Mesendoderm (in vitro differentiated cells): Measurements from ENCODE around the gene GPR158.

Experiments
- DNase-seq: peaks from one replicate; pipeline ENCODE4 v3.0.0; 2013
- H2AK5ac ChIP-seq: 2 replicates; pipeline ENCODE4 v1.6.1; 2013; ENCODE audit warnings: low read length, inconsistent platforms
- H2BK120ac ChIP-seq: 2 replicates; pipeline ENCODE4 v1.6.1; 2013; ENCODE audit warnings: low read depth, mild to moderate bottlenecking, low read length, moderate library complexity, mixed read lengths
- H2BK15ac ChIP-seq: replicated peaks from 2 replicates; pipeline ENCODE4 v1.6.1; 2013; ENCODE audit warnings: low read depth, mild to moderate bottlenecking, moderate library complexity
- H2BK5ac ChIP-seq: 2 replicates; pipeline ENCODE4 v1.6.1; 2013; ENCODE audit warnings: low read length, inconsistent platforms
- H3K18ac ChIP-seq: 2 replicates; pipeline ENCODE4 v1.6.1; 2013; ENCODE audit warnings: mild to moderate bottlenecking, low read length, mixed read lengths
- H3K23ac ChIP-seq: one replicate; pipeline ENCODE4 v1.6.1; 2013; ENCODE audit warnings: low read length
- H3K27ac ChIP-seq: 2 replicates; pipeline ENCODE4 v1.5.1; 2013; ENCODE audit warnings: low read depth, mild to moderate bottlenecking, inconsistent platforms, low read length, moderate library complexity
- H3K27me3 ChIP-seq: 2 replicates; pipeline ENCODE4 v1.6.1; 2013; ENCODE audit warnings: low read length, control low read depth, mild to moderate bottlenecking, inconsistent platforms; ENCODE audit not compliant: insufficient read depth, poor library complexity
- H3K36me3 ChIP-seq: 2 replicates; pipeline ENCODE4 v1.6.1; 2013; ENCODE audit warnings: low read length, inconsistent platforms; ENCODE audit not compliant: control insufficient read depth, insufficient read depth
- H3K4ac ChIP-seq: one replicate; pipeline ENCODE4 v1.6.1; 2013; ENCODE audit warnings: low read depth, mild to moderate bottlenecking, low read length, moderate library complexity
- H3K4me1 ChIP-seq: 2 replicates; pipeline ENCODE4 v1.6.1; 2013; ENCODE audit warnings: low read depth, low read length, inconsistent platforms; ENCODE audit not compliant: control insufficient read depth
- H3K4me2 ChIP-seq: 2 replicates; pipeline ENCODE4 v1.6.1; 2013; ENCODE audit warnings: low read length
- H3K4me3 ChIP-seq: 2 replicates; pipeline ENCODE4 v1.5.1; 2013; ENCODE audit warnings: mild to moderate bottlenecking, low read length
- H3K56ac ChIP-seq: one replicate; pipeline ENCODE4 v1.6.1; 2013; ENCODE audit warnings: low read length
- H3K79me1 ChIP-seq: 2 replicates; pipeline ENCODE4 v1.6.1; 2013; ENCODE audit warnings: low read length, inconsistent platforms
- H3K79me2 ChIP-seq: 2 replicates; pipeline ENCODE4 v1.6.1; 2013; ENCODE audit warnings: mild to moderate bottlenecking, low read length; ENCODE audit not compliant: control insufficient read depth, insufficient read depth
- H3K9ac ChIP-seq: 2 replicates; pipeline ENCODE4 v1.6.1; 2013; ENCODE audit warnings: low read length, inconsistent platforms
- H4K5ac ChIP-seq: one replicate; pipeline ENCODE4 v1.6.1; 2013; ENCODE audit warnings: low read length
- H4K8ac ChIP-seq: one replicate; pipeline ENCODE4 v1.6.1; 2013; ENCODE audit warnings: low read depth, mild to moderate bottlenecking, control low read depth, low read length, moderate library complexity
- WGBS: extraction: QIAGEN DNeasy Blood & Tissue Kit; methylation state at CpG from one replicate; pipeline ENCODE4 v1.1.7; 2013; ENCODE audit warnings: low lambda C conversion rate, missing lambda C conversion rate; ENCODE audit not compliant: insufficient coverage; ENCODE audit errors: extremely low coverage; 5-methylcytosine and 5-hydroxymethylcytosine counted together

GPR158 gene

DNA sequence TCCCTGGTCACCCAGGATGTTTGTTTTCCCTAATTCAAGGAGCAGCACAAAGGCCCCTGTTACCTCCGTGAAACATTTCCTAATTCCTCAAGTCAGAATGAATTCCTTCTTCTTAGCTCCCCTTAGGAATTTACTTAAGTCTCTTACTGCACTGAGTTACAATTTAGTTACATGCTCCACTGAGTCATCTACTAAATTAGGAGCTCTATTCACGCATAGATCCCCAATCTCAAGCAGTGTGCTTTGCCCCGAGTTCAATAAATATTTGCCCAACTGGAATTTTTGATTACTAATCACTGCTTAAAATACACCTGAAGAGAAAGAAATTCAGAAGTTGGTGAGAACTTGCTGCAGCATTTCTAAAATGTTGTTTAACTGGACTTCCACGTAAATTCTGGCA is 429.8 kb downstream of the GPR158 start:
- peak; percentile 63 for DNase-seq
- Histone ChIP-seq H3K27me3 (no peaks in the 10 kb centered on the region), H2BK120ac (no peak overlapping the region)

DNA sequence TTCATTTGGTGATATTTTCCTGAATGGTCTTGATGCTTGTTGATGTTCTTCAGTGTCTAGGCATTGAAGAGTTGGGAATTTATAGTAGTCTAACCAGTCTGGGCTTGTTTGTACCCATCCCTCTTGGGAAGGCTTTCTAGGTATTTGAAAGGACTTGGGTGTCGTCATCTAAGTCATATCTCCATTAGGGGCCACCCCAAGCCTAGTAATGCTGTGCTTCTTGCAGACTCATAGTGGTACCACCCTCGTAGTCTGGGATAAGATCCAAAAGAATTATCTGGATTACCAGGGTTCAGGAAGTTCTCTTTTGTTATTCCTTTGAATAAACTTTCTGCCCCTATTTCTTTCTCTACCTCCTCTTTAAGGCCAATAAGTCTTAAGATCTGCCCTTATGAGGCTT is 439.9 kb downstream of the GPR158 start:
- H3K18ac ChIP-seq, result no peak overlapping the region
- H3K4ac ChIP-seq, result no peak overlapping the region
- H3K27me3 ChIP-seq, result no peaks in the 10 kb centered on the region
- no peaks in the 10 kb centered on the region for H3K4me1 ChIP-seq
- H3K23ac ChIP-seq, result no peak overlapping the region
- no peak overlapping the region for H3K9ac ChIP-seq
- no peak overlapping the region for H2AK5ac ChIP-seq
- H4K5ac ChIP-seq, result no peak overlapping the region
- H3K79me1 ChIP-seq, result no peaks in the 10 kb centered on the region
- no peaks in the 10 kb centered on the region for H3K36me3 ChIP-seq
- no peak overlapping the region for H3K27ac ChIP-seq
- DNase-seq, result no peak
- no peak overlapping the region for H3K4me2 ChIP-seq
- no peaks in the 10 kb centered on the region for H3K79me2 ChIP-seq
- no CpG with 5 or more reads among the region's 2 CpGs for WGBS
- no peak overlapping the region for H2BK15ac ChIP-seq
- H3K4me3 ChIP-seq, result no peak overlapping the region
- H3K56ac ChIP-seq, result no peak overlapping the region
- H4K8ac ChIP-seq, result no peak overlapping the region
- no peak overlapping the region for H2BK5ac ChIP-seq
- no peak overlapping the region for H2BK120ac ChIP-seq

More for the DNA sequence above, 429.8 kb downstream of the GPR158 start:
- H3K79me1 ChIP-seq, result no peaks in the 10 kb centered on the region
- H3K4me1 ChIP-seq, result no peaks in the 10 kb centered on the region
- H4K8ac ChIP-seq, result no peak overlapping the region
- H3K4ac ChIP-seq, result no peak overlapping the region
- no peak overlapping the region for H2BK5ac ChIP-seq
- no peak overlapping the region for H4K5ac ChIP-seq
- H3K18ac ChIP-seq, result no peak overlapping the region
- no peak overlapping the region for H2AK5ac ChIP-seq
- H3K36me3 ChIP-seq, result no peaks in the 10 kb centered on the region
- H3K56ac ChIP-seq, result no peak overlapping the region
- no peak overlapping the region for H3K4me3 ChIP-seq
- no peak overlapping the region for H3K9ac ChIP-seq
- no peak overlapping the region for H3K23ac ChIP-seq
- H2BK15ac ChIP-seq, result no peak overlapping the region
- no peak overlapping the region for H3K27ac ChIP-seq
- no peak overlapping the region for H3K4me2 ChIP-seq
- WGBS, result no CpG with 5 or more reads among the region's 4 CpGs
- H3K79me2 ChIP-seq, result no peaks in the 10 kb centered on the region

DNA sequence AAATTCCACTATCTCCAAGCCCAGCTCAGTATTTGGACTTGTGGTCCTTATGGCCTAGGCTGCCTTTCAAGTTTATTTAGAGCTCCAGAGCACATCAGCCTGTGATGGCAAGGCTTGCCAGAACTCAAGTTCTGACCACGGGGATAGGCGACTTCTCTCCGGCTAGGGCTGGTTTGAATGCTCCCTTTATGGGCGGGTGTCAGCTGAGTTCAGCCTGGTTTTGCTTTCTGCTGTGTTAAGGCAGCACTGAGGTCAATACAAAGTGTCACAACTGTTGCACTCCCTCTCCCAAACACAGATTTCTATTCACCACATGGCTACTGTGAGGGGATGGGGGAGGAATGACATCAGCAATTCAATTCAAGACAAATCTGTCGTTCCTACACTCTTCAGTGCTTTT is 441.1 kb downstream of the GPR158 start:
- Histone ChIP-seq H3K4me2 (no peak overlapping the region), H2BK120ac (no peak overlapping the region), H3K36me3 (no peaks in the 10 kb centered on the region), H2AK5ac (no peak overlapping the region), H3K4ac (no peak overlapping the region), H4K8ac (no peak overlapping the region), H3K4me3 (no peak overlapping the region), H4K5ac (no peak overlapping the region), H3K9ac (no peak overlapping the region), H3K79me1 (no peaks in the 10 kb centered on the region), H2BK15ac (no peak overlapping the region), H3K56ac (no peak overlapping the region), H3K27ac (no peak overlapping the region), H3K23ac (no peak overlapping the region), H2BK5ac (no peak overlapping the region), H3K4me1 (no peaks in the 10 kb centered on the region), H3K27me3 (no peaks in the 10 kb centered on the region), H3K18ac (no peak overlapping the region), H3K79me2 (no peaks in the 10 kb centered on the region)
- no peak for DNase-seq
- no CpG with 5 or more reads among the region's 5 CpGs for WGBS

DNA sequence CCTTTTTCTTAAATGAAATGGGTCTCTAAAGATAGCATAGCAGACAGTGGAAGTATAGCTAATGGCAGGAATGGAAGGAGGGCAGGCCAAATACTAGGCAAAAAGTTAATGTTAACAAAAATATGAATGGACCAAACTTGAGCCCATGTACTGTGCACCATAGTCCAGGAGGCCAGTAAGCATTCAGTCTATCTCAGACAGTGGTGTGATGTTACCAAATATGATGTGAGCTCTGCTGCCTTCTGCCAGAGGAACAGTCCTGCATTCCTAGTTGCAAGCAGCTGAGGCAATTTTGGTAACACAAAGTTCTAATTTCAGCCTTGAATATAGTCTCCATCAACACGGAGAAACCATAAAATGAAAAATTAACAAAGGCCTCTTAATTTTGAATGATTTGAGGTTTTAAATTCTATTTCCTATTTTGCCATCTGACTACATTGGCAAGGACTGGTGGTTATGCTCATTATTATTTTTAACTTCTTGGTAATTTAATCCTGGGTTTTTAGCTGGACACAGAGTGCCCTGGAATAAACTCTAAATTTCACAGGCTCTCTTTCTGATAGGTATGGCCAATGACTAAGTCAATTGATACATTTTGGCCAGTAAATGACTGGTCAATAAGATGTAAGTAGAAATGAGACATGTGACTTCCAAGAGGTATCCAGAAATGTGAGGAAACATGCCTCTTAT is 442.2 kb downstream of the GPR158 start:
- no peak overlapping the region for H2BK15ac ChIP-seq
- H3K4me1 ChIP-seq, result no peaks in the 10 kb centered on the region
- no peak overlapping the region for H2AK5ac ChIP-seq
- no peak overlapping the region for H3K4me2 ChIP-seq
- no peaks in the 10 kb centered on the region for H3K27me3 ChIP-seq
- no peak overlapping the region for H3K56ac ChIP-seq
- H3K23ac ChIP-seq, result no peak overlapping the region
- H2BK120ac ChIP-seq, result no peak overlapping the region
- H3K4me3 ChIP-seq, result no peak overlapping the region
- no peak overlapping the region for H3K27ac ChIP-seq
- WGBS, result no CpG with 5 or more reads among the region's 1 CpG
- no peaks in the 10 kb centered on the region for H3K79me1 ChIP-seq
- no peak overlapping the region for H4K8ac ChIP-seq
- H3K4ac ChIP-seq, result no peak overlapping the region
- H3K9ac ChIP-seq, result no peak overlapping the region
- no peak for DNase-seq
- H3K36me3 ChIP-seq, result no peaks in the 10 kb centered on the region
- H3K18ac ChIP-seq, result no peak overlapping the region
- no peak overlapping the region for H2BK5ac ChIP-seq
- no peaks in the 10 kb centered on the region for H3K79me2 ChIP-seq
- no peak overlapping the region for H4K5ac ChIP-seq

DNA sequence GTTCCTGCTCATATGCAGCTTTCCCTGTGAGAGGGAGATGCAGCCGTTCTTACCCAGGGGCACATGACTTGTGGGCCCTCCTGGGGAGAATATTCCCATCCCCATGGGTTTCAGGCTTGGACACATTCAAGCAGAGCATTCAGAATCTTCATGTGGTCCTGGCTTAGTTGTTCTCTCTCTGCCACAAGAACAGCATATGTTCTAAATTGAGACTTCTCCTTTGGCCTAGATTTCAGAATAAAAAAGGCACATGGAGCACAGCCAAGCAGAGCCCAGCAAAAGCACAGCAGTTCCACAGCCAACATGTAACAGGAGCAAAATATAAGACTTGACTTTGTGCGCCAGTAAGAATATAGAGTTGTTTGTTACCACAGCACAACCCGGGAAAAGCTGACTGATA is 452.8 kb downstream of the GPR158 start:
- no peak overlapping the region for H2BK5ac ChIP-seq
- H3K36me3 ChIP-seq, result no peaks in the 10 kb centered on the region
- H2BK15ac ChIP-seq, result no peak overlapping the region

DNA sequence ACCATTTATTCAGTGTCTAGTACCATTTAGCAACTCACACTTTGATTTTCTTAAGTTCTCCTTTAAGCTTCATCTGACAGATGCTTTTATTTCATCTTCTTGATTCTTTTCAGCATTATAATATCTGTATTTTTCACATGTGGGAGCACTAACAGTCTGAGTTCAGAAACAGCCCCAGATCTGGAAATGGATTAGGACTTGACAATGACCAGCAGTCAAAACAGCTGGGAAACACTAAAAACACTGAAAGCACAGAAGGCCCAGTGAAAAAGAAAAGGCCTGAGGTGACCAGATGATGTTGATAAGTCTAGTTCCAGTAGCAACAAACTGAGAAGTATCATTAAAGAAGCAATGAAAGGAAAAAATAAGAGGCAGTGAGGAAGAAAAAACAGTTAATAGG is 454.5 kb downstream of the GPR158 start:
- no peak overlapping the region for H3K23ac ChIP-seq
- no peak overlapping the region for H3K4me2 ChIP-seq
- no peak overlapping the region for H3K56ac ChIP-seq
- no peak for DNase-seq
- no peaks in the 10 kb centered on the region for H3K27me3 ChIP-seq
- no peaks in the 10 kb centered on the region for H3K79me1 ChIP-seq
- no peak overlapping the region for H4K8ac ChIP-seq
- H2AK5ac ChIP-seq, result no peak overlapping the region
- H3K18ac ChIP-seq, result no peak overlapping the region
- no peak overlapping the region for H2BK5ac ChIP-seq
- H3K27ac ChIP-seq, result no peak overlapping the region
- H3K4me1 ChIP-seq, result no peaks in the 10 kb centered on the region
- H3K4me3 ChIP-seq, result no peak overlapping the region
- no peak overlapping the region for H2BK15ac ChIP-seq
- H3K79me2 ChIP-seq, result no peaks in the 10 kb centered on the region
- no peak overlapping the region for H4K5ac ChIP-seq
- H3K36me3 ChIP-seq, result no peaks in the 10 kb centered on the region
- H3K4ac ChIP-seq, result no peak overlapping the region
- H2BK120ac ChIP-seq, result no peak overlapping the region
- H3K9ac ChIP-seq, result no peak overlapping the region

More for the DNA sequence above, 452.8 kb downstream of the GPR158 start:
- H3K9ac ChIP-seq, result no peak overlapping the region
- no peaks in the 10 kb centered on the region for H3K79me2 ChIP-seq
- DNase-seq, result no peak
- H3K4ac ChIP-seq, result no peak overlapping the region
- H3K56ac ChIP-seq, result no peak overlapping the region
- H3K4me3 ChIP-seq, result no peak overlapping the region
- no peaks in the 10 kb centered on the region for H3K27me3 ChIP-seq
- H3K4me2 ChIP-seq, result no peak overlapping the region
- no peaks in the 10 kb centered on the region for H3K4me1 ChIP-seq
- no peak overlapping the region for H4K5ac ChIP-seq
- no peak overlapping the region for H4K8ac ChIP-seq
- H3K23ac ChIP-seq, result no peak overlapping the region
- no peaks in the 10 kb centered on the region for H3K79me1 ChIP-seq
- H2AK5ac ChIP-seq, result no peak overlapping the region
- H2BK120ac ChIP-seq, result no peak overlapping the region
- WGBS, result no CpG with 5 or more reads among the region's 3 CpGs
- no peak overlapping the region for H3K27ac ChIP-seq
- H3K18ac ChIP-seq, result no peak overlapping the region
